Amniotic epithelial cell (primary cell): ENCODE results near the gene PCIF1.
"Not testable (repeated sequence)": the region's sequence is repeated elsewhere in the genome, so short reads cannot be mapped to it uniquely, and the experiment has no call there.

Experiments
- DNase-seq: peaks from one replicate; pipeline ENCODE4 v3.0.0-alpha.2; 2010; ENCODE audit warnings: low read depth

PCIF1 gene

DNA sequence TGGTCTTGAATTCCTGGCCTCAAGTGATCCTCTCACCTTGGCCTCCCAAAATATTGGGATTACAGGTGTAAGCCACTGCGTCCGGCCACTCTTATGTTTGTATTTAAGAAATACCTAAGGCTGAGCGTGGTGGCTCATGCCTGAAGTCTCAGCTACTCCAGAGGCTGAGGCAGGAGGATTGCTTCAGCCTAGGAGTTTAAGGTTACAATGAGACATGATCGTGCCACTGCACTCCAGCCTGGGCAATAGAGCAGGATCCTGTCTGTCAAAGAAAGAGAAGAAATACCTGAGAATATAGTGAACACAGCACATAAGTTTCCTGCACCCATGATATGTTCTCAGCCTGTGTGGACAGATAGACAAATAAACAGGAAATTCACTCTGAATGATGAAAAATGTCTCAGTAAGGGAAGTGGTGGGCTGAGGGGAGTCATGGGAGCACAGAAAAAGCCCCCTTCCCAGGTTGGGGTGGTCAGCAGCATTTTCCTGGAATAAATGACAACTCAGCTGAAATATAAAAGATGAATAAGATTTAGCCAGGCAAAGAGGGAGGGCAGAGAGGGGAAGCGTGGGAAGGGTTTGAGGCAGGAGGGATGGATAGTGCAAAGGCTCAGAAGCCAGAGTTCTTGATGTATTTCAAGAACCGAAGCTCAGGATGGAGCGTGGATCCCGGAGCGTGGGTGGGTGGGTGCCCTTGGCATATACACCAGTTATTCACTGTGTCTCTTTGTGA is 60.4 kb downstream of the PCIF1 start:
- DNase-seq, result no peak

DNA sequence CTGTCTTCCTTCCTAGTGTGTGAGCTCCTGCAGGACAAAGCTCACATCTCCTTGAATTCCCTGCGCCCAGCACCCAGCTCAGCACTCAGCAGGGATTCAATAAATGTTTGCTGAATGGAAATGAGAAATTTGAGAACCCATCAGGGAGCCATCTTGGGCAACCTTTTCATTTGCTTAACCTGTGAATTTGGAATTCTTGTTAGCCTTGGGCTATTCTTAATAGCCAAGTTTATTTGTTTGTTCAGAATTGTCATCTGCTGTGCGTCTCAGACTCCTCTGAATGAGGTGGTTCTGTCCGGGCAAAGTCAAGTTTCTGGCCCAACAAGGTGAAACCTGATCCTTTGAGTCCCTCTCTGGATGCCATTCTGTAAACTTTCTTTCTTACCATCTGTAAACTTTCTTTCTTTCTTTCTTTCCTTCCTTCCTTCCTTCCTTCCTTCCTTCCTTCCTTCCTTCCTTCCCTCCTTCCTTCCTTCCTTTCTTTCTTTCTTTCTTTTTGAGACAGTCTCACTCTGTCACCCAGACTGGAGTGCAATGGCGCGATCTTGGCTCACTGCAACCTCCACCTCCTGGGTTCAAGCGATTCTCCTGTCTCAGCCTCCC is 61.1 kb downstream of the PCIF1 start:
- not testable (repeated sequence) for DNase-seq

DNA sequence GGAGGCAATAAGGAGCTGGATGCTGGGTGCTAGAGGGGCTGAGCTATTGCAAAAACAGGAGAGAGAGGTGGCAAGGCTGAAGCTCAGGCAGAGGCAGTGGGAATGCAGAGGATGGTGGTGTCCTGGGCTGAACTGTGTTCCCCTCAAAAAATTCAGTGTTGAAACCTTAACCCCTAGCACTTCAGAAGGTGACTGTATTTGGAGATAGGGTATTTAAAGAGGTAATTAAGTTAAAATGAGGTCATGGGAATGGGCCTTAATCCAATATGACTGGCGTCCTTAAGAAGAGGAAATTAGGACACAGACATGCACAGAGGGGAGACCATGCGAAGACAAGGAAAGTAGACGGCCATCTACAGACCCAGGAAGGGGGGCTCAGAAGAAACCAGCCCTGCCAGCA is 62.7 kb downstream of the PCIF1 start:
- DNase-seq, result no peak
